Kidney epithelial cell (primary cell): ENCODE results near the gene TIGD3. TPM values are rescaled to one million over a fixed set of nuclear protein-coding genes. Genes with fewer than 3 reads are reported as not detected.

Experiments
- DNase-seq: peaks from one replicate; pipeline ENCODE4 v3.0.0-alpha.2; 2010; ENCODE audit warnings: low read depth
- H3K27me3 ChIP-seq: 2 replicates; pipeline ENCODE4 v1.6.0; 2011; ENCODE audit warnings: low read length; ENCODE audit not compliant: control insufficient read depth, insufficient read depth
- H3K36me3 ChIP-seq: 2 replicates; pipeline ENCODE4 v1.5.1; 2011; ENCODE audit warnings: low read length; ENCODE audit not compliant: control insufficient read depth, insufficient read depth
- H3K4me3 ChIP-seq: 2 replicates; pipeline ENCODE4 v1.5.1; 2011; ENCODE audit warnings: low read depth, mild to moderate bottlenecking, control low read depth, low read length
- total RNA-seq: library from RNA; depleted of rRNA; stranded (reverse); fragments of >200 nt; gene quantifications from 2 replicates; pipeline ENCODE4 v1.2.3, GENCODE V29; 2015
- TF ChIP-seq, protein P1 (sequence below): IDR thresholded peaks from 2 replicates; pipeline ENCODE4 v1.5.1; 2011; ENCODE audit warnings: mild to moderate bottlenecking, moderate library complexity, low read length, control low read depth, inconsistent platforms; ENCODE audit not compliant: insufficient read depth, poor library complexity, severe bottlenecking

The TIGD3 gene
- total RNA-seq, 1 donor from 2014 or later = 1.3 TPM

DNA sequence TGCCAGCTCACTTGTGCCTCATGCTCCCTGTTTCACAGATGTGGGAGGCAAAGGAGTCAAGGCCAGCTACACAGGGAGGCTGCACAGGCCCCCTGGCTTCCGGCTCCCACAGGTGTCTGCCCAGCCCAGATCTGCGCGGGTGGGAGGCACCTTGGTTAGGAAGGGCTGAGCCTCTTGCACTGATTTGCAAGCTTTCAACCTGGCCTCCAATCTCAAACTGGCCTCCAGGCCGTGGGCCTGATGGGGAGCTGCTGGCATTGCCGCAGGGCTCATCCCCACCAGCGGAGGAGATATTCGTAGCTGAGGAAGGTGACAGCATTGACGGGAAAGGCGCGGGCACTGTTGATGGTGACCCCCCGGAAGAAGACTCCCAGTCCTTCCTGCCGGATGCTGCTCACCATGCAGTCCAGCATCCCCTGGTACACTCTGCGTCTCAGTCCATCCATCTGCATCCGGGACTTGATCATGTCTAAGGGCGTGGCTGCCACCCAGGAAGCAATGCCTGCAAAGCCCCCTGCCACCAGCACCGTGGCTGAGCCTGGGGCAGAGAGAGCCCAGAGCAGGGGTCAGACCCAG, 21.7 kb downstream of the TIGD3 start:
- DNase-seq = no peak
- no peak overlapping the region for H3K4me3 ChIP-seq
- H3K36me3 ChIP-seq = no peaks in the 10 kb centered on the region
- TF ChIP-seq, protein P1, sequence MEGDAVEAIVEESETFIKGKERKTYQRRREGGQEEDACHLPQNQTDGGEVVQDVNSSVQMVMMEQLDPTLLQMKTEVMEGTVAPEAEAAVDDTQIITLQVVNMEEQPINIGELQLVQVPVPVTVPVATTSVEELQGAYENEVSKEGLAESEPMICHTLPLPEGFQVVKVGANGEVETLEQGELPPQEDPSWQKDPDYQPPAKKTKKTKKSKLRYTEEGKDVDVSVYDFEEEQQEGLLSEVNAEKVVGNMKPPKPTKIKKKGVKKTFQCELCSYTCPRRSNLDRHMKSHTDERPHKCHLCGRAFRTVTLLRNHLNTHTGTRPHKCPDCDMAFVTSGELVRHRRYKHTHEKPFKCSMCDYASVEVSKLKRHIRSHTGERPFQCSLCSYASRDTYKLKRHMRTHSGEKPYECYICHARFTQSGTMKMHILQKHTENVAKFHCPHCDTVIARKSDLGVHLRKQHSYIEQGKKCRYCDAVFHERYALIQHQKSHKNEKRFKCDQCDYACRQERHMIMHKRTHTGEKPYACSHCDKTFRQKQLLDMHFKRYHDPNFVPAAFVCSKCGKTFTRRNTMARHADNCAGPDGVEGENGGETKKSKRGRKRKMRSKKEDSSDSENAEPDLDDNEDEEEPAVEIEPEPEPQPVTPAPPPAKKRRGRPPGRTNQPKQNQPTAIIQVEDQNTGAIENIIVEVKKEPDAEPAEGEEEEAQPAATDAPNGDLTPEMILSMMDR = no peak
- H3K27me3 ChIP-seq = no peaks in the 10 kb centered on the region

DNA sequence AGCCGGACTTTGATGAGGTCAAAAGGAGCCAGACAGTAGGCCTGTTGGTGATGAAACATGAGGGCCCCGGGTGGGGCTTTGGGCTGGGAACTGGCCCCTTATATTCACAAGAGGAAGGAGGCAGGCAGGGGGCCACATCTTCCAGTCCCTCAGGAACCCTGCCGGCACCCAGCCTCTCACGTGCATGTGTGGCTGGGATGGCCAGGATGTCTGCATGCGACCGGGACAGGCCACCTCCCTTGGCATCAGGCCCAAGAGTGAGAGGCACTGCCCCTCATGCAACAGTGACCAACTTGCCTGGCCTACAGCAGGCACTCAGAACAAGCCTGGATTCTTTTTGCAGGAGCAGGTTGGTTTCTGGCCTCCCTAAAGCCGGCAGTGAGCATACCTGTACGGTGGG, 22.5 kb downstream of the TIGD3 start:
- no peak for DNase-seq
- Histone ChIP-seq H3K36me3 (no peaks in the 10 kb centered on the region), H3K27me3 (no peaks in the 10 kb centered on the region), H3K4me3 (no peak overlapping the region)
- TF ChIP-seq, protein P1 = no peak

DNA sequence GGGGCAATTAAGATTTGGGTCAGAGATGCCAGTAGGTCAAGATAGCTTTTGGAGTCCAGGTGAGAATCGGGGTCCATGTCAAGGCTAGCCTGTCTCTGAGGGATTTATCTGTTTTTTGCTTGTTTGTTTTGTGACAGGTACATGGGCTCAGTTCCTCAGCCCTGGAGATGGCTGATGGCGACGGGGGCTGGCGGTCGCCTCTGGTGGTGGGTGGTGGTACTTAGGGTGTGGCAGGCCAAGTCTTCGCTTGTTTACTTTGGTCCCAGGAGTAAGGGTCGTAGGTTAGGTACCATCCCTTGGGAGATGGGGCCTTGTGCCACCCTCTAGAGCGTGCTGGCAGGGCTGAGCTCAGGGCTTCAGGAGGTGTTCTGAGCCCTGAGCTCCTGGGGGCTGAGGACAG, 23.2 kb downstream of the TIGD3 start:
- TF ChIP-seq, protein P1 = no peak
- H3K4me3 ChIP-seq = no peak overlapping the region
- no peaks in the 10 kb centered on the region for H3K36me3 ChIP-seq
- no peaks in the 10 kb centered on the region for H3K27me3 ChIP-seq
- no peak for DNase-seq

DNA sequence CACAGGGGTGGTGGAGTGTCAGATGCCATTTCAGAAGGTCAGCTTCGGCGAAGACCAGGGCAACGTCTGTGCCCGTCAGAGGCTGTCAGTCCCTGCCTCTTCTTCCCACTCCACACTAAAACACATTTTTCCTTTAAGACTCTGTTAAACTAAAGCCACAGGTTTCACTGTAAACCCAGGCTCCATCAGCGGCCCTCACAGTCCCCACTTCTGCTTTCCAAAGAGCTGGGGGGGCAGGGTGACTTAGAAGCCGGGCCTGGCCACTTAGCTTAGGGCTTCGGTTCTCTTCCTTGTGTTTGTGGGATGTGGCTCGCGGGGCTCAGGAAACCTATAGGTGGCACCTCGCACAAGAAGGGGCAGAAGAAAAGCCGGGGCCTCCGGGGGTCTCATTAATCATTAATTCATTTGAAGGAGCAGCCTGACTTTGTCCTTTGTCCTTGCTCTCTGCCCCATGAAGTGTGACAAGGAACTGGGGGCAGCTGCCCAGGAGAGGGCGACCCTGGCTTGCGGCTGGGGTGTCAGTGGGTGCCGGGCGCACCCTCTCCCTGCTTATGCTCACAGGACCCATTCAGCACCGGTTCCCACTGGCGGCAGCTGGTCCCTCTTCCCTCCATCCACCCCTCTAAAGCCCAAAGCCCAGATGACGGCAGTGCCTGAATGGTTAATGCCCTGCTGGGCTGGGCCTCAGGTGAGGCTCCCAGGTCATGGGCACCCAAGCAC, 23.8 kb downstream of the TIGD3 start:
- Histone ChIP-seq H3K36me3 (no peaks in the 10 kb centered on the region), H3K27me3 (no peaks in the 10 kb centered on the region), H3K4me3 (no peak overlapping the region)
- DNase-seq = no peak
- TF ChIP-seq, protein P1 = peak; percentile 10

DNA sequence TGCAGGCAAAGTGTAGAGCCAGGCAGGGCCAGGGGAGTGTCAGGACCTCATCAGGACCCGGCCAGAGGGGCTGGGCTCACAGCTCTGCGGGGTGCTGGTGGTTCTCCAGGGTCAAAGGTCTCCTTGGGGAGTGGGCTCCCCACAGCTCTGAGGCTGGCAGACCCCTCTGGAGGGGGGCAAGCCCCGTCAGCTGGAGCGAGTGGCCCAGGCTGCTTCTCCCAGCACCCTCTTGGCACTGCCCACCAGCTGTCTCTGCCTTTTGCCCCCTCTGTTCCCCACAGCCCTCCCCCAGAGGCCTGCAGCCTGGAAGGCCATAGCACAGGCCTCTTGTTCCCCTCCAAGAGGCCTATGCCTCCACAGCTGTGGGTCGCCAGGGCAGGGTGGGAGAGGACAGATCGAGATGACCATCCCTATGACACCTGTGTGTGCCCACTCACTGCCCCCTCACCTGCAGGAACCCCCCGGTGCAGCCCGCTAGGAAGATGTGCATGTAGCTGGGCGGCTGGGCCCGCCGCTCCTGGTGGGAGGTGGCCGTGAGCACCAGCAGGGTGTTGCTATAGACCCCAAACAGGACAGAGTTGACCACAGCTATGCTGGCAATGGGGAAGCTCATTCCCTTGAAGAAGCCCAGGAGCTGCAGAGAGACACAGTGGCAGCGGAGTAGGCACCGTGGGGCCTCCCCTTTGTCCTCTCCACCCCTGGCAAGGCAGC, 24.5 kb downstream of the TIGD3 start:
- TF ChIP-seq, protein P1 = no peak
- Histone ChIP-seq H3K36me3 (no peaks in the 10 kb centered on the region), H3K4me3 (no peak overlapping the region), H3K27me3 (no peaks in the 10 kb centered on the region)
- no peak for DNase-seq
